ENCODE data around the gene LTA4H.

LTA4H gene

GRCh38 chr12:96029826-96030225 is 5.6 kb downstream of the LTA4H start (continued):
- TF ChIP-seq, protein P1, sequence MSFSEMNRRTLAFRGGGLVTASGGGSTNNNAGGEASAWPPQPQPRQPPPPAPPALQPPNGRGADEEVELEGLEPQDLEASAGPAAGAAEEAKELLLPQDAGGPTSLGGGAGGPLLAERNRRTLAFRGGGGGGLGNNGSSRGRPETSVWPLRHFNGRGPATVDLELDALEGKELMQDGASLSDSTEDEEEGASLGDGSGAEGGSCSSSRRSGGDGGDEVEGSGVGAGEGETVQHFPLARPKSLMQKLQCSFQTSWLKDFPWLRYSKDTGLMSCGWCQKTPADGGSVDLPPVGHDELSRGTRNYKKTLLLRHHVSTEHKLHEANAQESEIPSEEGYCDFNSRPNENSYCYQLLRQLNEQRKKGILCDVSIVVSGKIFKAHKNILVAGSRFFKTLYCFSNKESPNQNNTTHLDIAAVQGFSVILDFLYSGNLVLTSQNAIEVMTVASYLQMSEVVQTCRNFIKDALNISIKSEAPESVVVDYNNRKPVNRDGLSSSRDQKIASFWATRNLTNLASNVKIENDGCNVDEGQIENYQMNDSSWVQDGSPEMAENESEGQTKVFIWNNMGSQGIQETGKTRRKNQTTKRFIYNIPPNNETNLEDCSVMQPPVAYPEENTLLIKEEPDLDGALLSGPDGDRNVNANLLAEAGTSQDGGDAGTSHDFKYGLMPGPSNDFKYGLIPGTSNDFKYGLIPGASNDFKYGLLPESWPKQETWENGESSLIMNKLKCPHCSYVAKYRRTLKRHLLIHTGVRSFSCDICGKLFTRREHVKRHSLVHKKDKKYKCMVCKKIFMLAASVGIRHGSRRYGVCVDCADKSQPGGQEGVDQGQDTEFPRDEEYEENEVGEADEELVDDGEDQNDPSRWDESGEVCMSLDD (tag by site-specific recombination; IDR thresholded peaks at IDR 0.05) = no peak
- TF ChIP-seq ZNF571 (tag by site-specific recombination; IDR thresholded peaks at IDR 0.05) = no peak
- no peak for TF ChIP-seq ZNF600 (tag by site-specific recombination; IDR thresholded peaks at IDR 0.05)
- no peak for TF ChIP-seq ZNF830 (tag by site-specific recombination; IDR thresholded peaks at IDR 0.05; ENCODE audit: low read depth)
- no peak for TF ChIP-seq KLF9 (tag by site-specific recombination; IDR thresholded peaks at IDR 0.05; ENCODE audit: low read depth)
- no peak for TF ChIP-seq ZNF398 (tag by site-specific recombination; IDR thresholded peaks at IDR 0.05)
- TF ChIP-seq PRDM6 (tag by site-specific recombination; IDR thresholded peaks at IDR 0.05) = no peak
- no peak for TF ChIP-seq ZBTB44 (tag by site-specific recombination; IDR thresholded peaks at IDR 0.05)
- no peak for TF ChIP-seq ZNF791 (tag by site-specific recombination; IDR thresholded peaks at IDR 0.05)

- H3K4me3 ChIP-seq (ENCODE audit: low read depth, low read length) = no peak overlapping the region
- H3K36me3 ChIP-seq (ENCODE audit: control insufficient read depth in 2 of 2, insufficient read depth in 1 of 2, low read length in 2 of 2) = peaks cover 19 to 46% of the 10 kb centered on the region in 2 experiments
- 0 out of 2 replicates have a peak, but pooled peaks cover 3% of the 10 kb centered on the region for H3K4me1 ChIP-seq (ENCODE audit: control insufficient read depth, insufficient read depth, low read length)
- no peak for TF ChIP-seq ZNF140 (tag by site-specific recombination; IDR thresholded peaks at IDR 0.05)
- TF ChIP-seq ZBTB21 (tag by site-specific recombination; IDR thresholded peaks at IDR 0.05) = no peak
- TF ChIP-seq, protein P2, sequence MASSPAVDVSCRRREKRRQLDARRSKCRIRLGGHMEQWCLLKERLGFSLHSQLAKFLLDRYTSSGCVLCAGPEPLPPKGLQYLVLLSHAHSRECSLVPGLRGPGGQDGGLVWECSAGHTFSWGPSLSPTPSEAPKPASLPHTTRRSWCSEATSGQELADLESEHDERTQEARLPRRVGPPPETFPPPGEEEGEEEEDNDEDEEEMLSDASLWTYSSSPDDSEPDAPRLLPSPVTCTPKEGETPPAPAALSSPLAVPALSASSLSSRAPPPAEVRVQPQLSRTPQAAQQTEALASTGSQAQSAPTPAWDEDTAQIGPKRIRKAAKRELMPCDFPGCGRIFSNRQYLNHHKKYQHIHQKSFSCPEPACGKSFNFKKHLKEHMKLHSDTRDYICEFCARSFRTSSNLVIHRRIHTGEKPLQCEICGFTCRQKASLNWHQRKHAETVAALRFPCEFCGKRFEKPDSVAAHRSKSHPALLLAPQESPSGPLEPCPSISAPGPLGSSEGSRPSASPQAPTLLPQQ (tag by site-specific recombination; IDR thresholded peaks at IDR 0.05) = no peak
- TF ChIP-seq ZNF211 (tag by site-specific recombination; IDR thresholded peaks at IDR 0.05; ENCODE audit: low read depth) = no peak
- TF ChIP-seq ZNF704 (tag by site-specific recombination; IDR thresholded peaks at IDR 0.05) = no peak
- TF ChIP-seq ZNF629 (tag by site-specific recombination; IDR thresholded peaks at IDR 0.05) = no peak
- no peak for TF ChIP-seq TRIM28 (IDR thresholded peaks at IDR 0.05; ENCODE audit: borderline replicate concordance, low read length)
- no peak for TF ChIP-seq ZBTB26 (tag by site-specific recombination; optimal IDR thresholded peaks at IDR 0.05)
- no peak for TF ChIP-seq ZNF184 (tag by site-specific recombination; IDR thresholded peaks at IDR 0.05)
- TF ChIP-seq HOXC10 (CRISPR knock-in tag; IDR thresholded peaks at IDR 0.05) = no peak
- TF ChIP-seq MEIS1 (CRISPR knock-in tag; IDR thresholded peaks at IDR 0.05; ENCODE audit: borderline replicate concordance) = no peak
- TF ChIP-seq ZFP37 (tag by site-specific recombination; IDR thresholded peaks at IDR 0.05) = no peak
- no peaks in the 10 kb centered on the region for H3K9me3 ChIP-seq (ENCODE audit: control insufficient read depth, insufficient read depth, low read depth, low read length)
- no peak overlapping the region for H3K27ac ChIP-seq (ENCODE audit: extremely low read depth, low read depth, low read length)
- ChIA-PET CTCF (no interaction called here), POLR2A (interaction anchor here (0.6 kb wide), 1 partner anchor 386 kb away, joined by 6 read pairs; no protein-coding TSS in a partner anchor)
Observed at GRCh38 chr12:96028538-96028937, 6.8 kb downstream of the LTA4H start.

All from HEK293 (cell line).